HG03139 (cell line): ENCODE measurements around the gene EXOC4.

Experiments used
- ATAC-seq: cut with Tn5 transposase; IDR thresholded peaks from one replicate; pipeline ENCODE4 v1.9.1; 2021; ENCODE audit not compliant: unreplicated experiment

Gene EXOC4

GRCh38 chr7:133564484-133564883 is 311.6 kb downstream of the EXOC4 start:
- no peak for ATAC-seq

- no peak for ATAC-seq
Measured at GRCh38 chr7:133568544-133568943, 315.7 kb downstream of the EXOC4 start.

GRCh38 chr7:133570321-133570720 is 317.4 kb downstream of the EXOC4 start:
- no peak for ATAC-seq

- ATAC-seq: no peak
Measured at GRCh38 chr7:133571076-133571475, 318.2 kb downstream of the EXOC4 start.

- no peak for ATAC-seq
Measured at GRCh38 chr7:133572087-133572486, 319.2 kb downstream of the EXOC4 start.

- no peak for ATAC-seq
Measured at GRCh38 chr7:133572843-133573242, 320.0 kb downstream of the EXOC4 start.

GRCh38 chr7:133573554-133574265 is 320.8 kb downstream of the EXOC4 start:
- ATAC-seq: no peak

GRCh38 chr7:133575726-133576440 is 323.0 kb downstream of the EXOC4 start:
- no peak for ATAC-seq

GRCh38 chr7:133576612-133577168 is 323.8 kb downstream of the EXOC4 start:
- ATAC-seq: no peak

GRCh38 chr7:133582766-133583523 is 330.1 kb downstream of the EXOC4 start:
- ATAC-seq: no peak

GRCh38 chr7:133583545-133584171 is 330.8 kb downstream of the EXOC4 start:
- ATAC-seq: no peak

GRCh38 chr7:133584956-133585668 is 332.2 kb downstream of the EXOC4 start:
- no peak for ATAC-seq

- ATAC-seq: no peak
Measured at GRCh38 chr7:133586253-133586652, 333.4 kb downstream of the EXOC4 start.

- ATAC-seq: no peak
Measured at GRCh38 chr7:133587903-133588302, 335.0 kb downstream of the EXOC4 start.

GRCh38 chr7:133590795-133591194 is 337.9 kb downstream of the EXOC4 start:
- ATAC-seq: no peak

- ATAC-seq: no peak
Measured at GRCh38 chr7:133591704-133592340, 338.9 kb downstream of the EXOC4 start.

GRCh38 chr7:133593561-133593960 is 340.7 kb downstream of the EXOC4 start:
- ATAC-seq: no peak

- no peak for ATAC-seq
Measured at GRCh38 chr7:133601617-133602016, 348.7 kb downstream of the EXOC4 start.

- ATAC-seq: no peak
Measured at GRCh38 chr7:133602291-133602690, 349.4 kb downstream of the EXOC4 start.

- ATAC-seq: no peak
Measured at GRCh38 chr7:133606991-133607390, 354.1 kb downstream of the EXOC4 start.
